Measurements from ENCODE around the gene FAM200A. TPM values are rescaled to one million over a fixed set of nuclear protein-coding genes. Genes with fewer than 3 reads are reported as not detected.

Gene FAM200A
- total RNA-seq, 4 donors from 2014 or later, result 4.8 to 8.8 (median 5.6) TPM

GRCh38 chr7:99562114-99562784 lies 10.3 kb upstream of the FAM200A start:
- peak overlapping the region in 1 of 4 donors; percentile 1 for H3K27ac ChIP-seq
- no peaks in the 10 kb centered on the region for H3K27me3 ChIP-seq
- DNase-seq (ENCODE audit: low spot score in 2 of 2), result no peak
- H3K36me3 ChIP-seq, result peaks cover 5 to 67% (median 14%) of the 10 kb centered on the region in 3 donors
- TF ChIP-seq CTCF (IDR thresholded peaks at IDR 0.05) (no peak), EP300 (IDR thresholded peaks at IDR 0.05) (no peak), POLR2A (IDR thresholded peaks at IDR 0.05) (no peak)
- peaks cover 0 to 45% (median 14%) of the 10 kb centered on the region in 4 donors for H3K4me1 ChIP-seq
- H3K4me3 ChIP-seq, result no peak overlapping the region
- H3K9me3 ChIP-seq, result no peaks in the 10 kb centered on the region
- 81 to 89% methylated on average over 9 of the region's 9 CpGs for WGBS, 2 donors

GRCh38 chr7:99561737-99562051 lies 9.8 kb upstream of the FAM200A start:
- no peak overlapping the region for H3K27ac ChIP-seq
- no peaks in the 10 kb centered on the region for H3K27me3 ChIP-seq
- H3K4me1 ChIP-seq, result peaks cover 0 to 51% (median 19%) of the 10 kb centered on the region in 4 donors
- no peak overlapping the region for H3K4me3 ChIP-seq
- WGBS, 2 donors, result 97 to 100% methylated on average over 2 of the region's 2 CpGs
- H3K36me3 ChIP-seq, result peaks cover 5 to 69% (median 14%) of the 10 kb centered on the region in 3 donors
- TF ChIP-seq CTCF (IDR thresholded peaks at IDR 0.05) (no peak), EP300 (IDR thresholded peaks at IDR 0.05) (no peak), POLR2A (IDR thresholded peaks at IDR 0.05) (no peak)
- no peak for DNase-seq (ENCODE audit: low spot score in 2 of 2)
- no peaks in the 10 kb centered on the region for H3K9me3 ChIP-seq

GRCh38 chr7:99560834-99561736 lies 9.2 kb upstream of the FAM200A start:
- peaks cover 5 to 68% (median 14%) of the 10 kb centered on the region in 3 donors for H3K36me3 ChIP-seq
- no peaks in the 10 kb centered on the region for H3K27me3 ChIP-seq
- WGBS, 2 donors, result 75 to 84% methylated on average over 7 of the region's 7 CpGs
- peaks cover 0 to 57% (median 20%) of the 10 kb centered on the region in 4 donors for H3K4me1 ChIP-seq
- H3K9me3 ChIP-seq, result no peaks in the 10 kb centered on the region
- no peak for TF ChIP-seq POLR2A (IDR thresholded peaks at IDR 0.05)
- no peak for TF ChIP-seq EP300 (IDR thresholded peaks at IDR 0.05)
- no peak for TF ChIP-seq CTCF (IDR thresholded peaks at IDR 0.05)
- H3K4me3 ChIP-seq, result no peak overlapping the region
- no peak overlapping the region for H3K27ac ChIP-seq
- DNase-seq (ENCODE audit: low spot score in 2 of 2), result no peak

- peaks cover 5 to 67% (median 14%) of the 10 kb centered on the region in 3 donors for H3K36me3 ChIP-seq
Observed at GRCh38 chr7:99559175-99559915, 7.4 kb upstream of the FAM200A start.

More at GRCh38 chr7:99559175-99559915, 7.4 kb upstream of the FAM200A start:
- no peak for DNase-seq (ENCODE audit: low spot score in 2 of 2)
- no peaks in the 10 kb centered on the region for H3K9me3 ChIP-seq
- H3K27me3 ChIP-seq, result no peaks in the 10 kb centered on the region
- peaks cover 0 to 65% (median 20%) of the 10 kb centered on the region in 4 donors for H3K4me1 ChIP-seq
- WGBS, 2 donors, result 24 to 25% methylated on average over 31 of the region's 31 CpGs
- TF ChIP-seq EP300 (IDR thresholded peaks at IDR 0.05) (no peak), CTCF (IDR thresholded peaks at IDR 0.05) (no peak), POLR2A (IDR thresholded peaks at IDR 0.05) (no peak)
- peak overlapping the region; percentile 82 to 98 (median 92) for H3K4me3 ChIP-seq
- H3K27ac ChIP-seq, result peak overlapping the region; percentile 91 to 98 (median 96)

Measured in tibial nerve (tissue), 4 donors.